NAMALWA (cell line): ENCODE measurements around the gene ABCC4.

ENCODE experiments used
- DNase-seq: peaks from one replicate; pipeline ENCODE4 v3.0.0-alpha.2; 2015; ENCODE audit warnings: low spot score

The ABCC4 gene

DNA sequence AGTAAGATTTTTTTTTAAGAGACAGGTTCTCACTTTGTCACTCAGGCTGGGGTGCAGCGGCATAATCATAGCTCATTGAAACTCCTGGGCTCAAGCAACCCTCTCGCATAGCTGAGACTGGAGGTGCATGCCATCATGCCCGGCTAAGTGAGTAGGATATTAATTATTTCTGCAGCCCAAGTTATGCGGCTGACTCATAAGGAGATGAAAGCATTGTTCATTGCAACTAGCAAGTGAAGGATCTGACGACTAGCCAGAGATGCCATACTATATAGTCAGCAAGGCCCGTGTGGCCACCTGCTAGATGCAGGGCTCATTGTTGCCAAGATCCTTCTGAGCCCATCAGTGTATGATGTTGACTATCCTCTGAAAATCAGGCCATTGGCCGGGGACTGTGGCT, 45.2 kb downstream of the ABCC4 start:
- DNase-seq: no peak

- no peak for DNase-seq
Measured at GRCh38 chr13:95255072-95255732, 46.0 kb downstream of the ABCC4 start.

GRCh38 chr13:95254339-95254738, 46.9 kb downstream of the ABCC4 start:
- no peak for DNase-seq

- no peak for DNase-seq
Measured at GRCh38 chr13:95253033-95253432, 48.2 kb downstream of the ABCC4 start.

DNA sequence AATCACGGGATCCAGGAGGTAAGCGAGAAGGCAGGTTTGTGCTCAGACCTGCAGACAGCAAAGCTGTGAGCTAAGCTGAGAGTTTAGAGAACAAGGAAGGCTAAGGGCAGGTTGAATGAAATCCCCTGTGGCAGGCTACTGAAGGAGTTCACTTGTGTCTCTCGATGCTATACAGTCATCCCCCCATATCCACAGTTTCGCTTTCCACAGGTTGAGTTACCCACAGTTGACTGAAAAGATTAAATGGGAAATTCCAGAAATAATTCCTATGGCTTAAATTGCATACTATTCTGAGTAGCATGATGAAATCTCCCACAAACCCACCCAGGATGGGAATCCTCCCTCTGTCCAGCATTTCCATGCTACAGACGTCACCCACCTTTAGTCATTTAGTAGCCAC, 49.6 kb downstream of the ABCC4 start:
- DNase-seq: no peak

GRCh38 chr13:95250961-95251360, 50.3 kb downstream of the ABCC4 start:
- DNase-seq: no peak

DNA sequence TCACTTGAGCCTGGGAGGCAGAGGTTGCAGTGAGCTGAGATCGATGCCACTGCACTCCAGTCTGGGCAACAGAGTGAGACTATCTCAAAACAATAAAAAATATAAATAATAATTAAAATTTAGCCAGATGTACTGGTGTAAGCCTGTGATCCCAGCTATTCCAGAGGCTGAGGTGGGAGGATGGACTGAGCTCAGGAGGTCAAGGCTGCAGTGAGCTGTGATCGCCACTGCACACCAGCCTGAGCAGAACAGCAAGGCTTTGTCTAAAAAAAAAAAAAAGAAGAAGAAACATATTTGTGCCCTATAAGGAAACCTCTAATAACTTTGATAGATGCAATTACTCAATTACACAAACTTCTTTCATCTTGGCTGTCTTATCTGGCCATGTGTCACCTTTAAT, 52.3 kb downstream of the ABCC4 start:
- DNase-seq: no peak

DNA sequence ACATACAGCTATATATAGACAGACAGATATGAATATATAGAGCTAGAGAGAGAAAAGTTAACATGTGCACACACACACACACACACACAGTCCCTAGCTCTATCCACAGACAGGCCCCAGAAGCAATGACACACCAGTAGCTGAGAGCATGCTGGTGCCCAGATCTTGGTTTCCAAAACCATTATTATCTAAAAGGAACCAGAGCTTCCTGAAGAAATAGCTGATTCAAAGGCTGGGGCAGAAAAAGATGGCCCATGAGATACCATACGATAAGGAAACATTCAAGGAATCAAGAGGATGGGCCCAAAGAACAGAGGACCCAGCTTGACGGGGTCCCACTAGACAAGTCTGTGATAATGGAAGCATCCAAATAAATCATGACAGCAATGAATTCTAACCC, 53.4 kb downstream of the ABCC4 start:
- no peak for DNase-seq

GRCh38 chr13:95247171-95247570, 54.1 kb downstream of the ABCC4 start:
- DNase-seq: no peak

- no peak for DNase-seq
Measured at GRCh38 chr13:95246292-95247082, 54.8 kb downstream of the ABCC4 start.

GRCh38 chr13:95245071-95245470, 56.2 kb downstream of the ABCC4 start:
- no peak for DNase-seq

- no peak for DNase-seq
Measured at GRCh38 chr13:95243207-95243606, 58.0 kb downstream of the ABCC4 start.

DNA sequence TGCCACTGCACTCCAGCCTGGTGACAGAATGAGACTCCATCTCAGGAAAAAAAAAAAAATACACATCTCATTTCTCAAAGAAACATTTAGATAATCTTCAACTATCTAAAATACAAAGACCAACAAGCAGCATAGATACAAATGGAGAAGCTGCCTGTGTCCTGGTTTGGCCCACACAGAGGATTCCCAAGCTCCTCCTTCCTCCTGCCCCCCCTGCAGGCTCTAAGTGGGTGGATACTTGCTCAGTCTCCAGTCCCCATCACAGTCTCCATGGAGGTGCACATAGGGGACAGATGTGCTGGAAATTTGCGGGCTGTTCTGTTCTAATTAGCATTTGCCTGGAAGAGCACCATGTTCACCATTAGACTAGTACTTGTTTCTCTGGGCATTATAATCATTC, 59.9 kb downstream of the ABCC4 start:
- no peak for DNase-seq

GRCh38 chr13:95239283-95239682, 62.0 kb downstream of the ABCC4 start:
- peak; percentile 84 for DNase-seq

DNA sequence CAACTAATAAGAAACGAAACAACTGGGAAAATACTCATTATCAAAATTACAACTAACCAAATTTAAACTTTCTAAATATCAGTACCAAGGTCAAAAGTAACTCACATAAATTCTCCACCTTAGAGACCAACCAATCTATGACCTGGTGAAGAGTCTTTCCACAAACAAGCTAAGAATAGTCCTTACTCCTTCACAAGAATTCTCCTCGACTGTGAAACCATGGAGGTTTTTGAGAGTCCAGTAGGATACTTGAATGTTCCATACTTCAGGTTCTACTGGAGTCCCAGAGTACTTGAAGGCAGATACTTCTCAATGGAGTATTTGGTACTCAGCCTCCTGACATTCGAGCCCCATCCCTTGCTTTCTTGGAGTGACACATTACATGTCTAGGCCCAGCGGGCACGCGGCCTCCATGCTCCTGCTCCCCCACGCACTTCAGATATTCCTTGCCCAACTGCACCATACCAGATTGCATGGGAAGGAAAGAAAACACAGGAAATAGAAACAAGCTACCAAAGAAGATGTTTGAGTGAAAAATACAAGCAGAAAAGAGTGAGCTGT, 63.9 kb downstream of the ABCC4 start:
- no peak for DNase-seq

DNA sequence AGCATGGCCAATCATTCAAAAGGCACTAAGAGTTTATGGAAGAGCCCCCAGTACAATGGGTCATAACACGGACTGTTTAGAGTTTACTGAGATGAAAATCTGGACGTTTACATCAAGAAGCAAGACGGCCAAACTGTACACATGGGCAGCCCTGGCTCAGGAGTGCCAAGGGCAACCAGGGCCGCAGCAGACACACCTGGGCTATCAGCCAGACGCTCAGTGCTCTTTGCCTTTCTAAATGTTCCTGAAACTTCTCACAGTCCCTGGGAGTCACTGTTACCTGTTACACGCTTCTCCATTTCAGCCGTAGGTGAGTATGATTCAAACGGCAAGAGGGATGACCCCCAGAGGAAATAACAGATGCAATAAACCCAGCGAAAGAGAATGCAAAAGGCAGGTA, 64.5 kb downstream of the ABCC4 start:
- DNase-seq: no peak

DNA sequence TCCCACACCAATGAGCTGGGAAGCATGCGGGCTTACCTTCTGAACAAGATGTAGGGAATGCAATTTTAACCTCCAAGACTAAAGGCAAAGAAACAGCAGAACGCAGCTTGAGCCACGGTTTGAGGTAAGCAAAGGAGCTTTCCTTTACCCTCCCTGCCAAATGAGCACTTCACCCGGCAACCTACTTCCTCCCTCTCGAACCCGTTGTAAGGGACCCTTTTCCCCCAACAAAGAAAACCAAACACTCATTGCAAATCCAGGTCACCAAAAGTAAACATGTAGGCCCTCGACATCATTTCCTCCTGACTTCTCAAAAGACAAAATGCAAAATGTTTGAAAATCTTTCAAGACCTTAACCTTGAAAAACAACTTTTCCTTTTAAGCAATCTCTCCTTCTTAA, 65.3 kb downstream of the ABCC4 start:
- DNase-seq: no peak

- DNase-seq: no peak
Measured at GRCh38 chr13:95235199-95235756, 66.0 kb downstream of the ABCC4 start.

GRCh38 chr13:95234242-95234641, 67.0 kb downstream of the ABCC4 start:
- DNase-seq: peak; percentile 53

- no peak for DNase-seq
Measured at GRCh38 chr13:95233026-95233635, 68.1 kb downstream of the ABCC4 start.

DNA sequence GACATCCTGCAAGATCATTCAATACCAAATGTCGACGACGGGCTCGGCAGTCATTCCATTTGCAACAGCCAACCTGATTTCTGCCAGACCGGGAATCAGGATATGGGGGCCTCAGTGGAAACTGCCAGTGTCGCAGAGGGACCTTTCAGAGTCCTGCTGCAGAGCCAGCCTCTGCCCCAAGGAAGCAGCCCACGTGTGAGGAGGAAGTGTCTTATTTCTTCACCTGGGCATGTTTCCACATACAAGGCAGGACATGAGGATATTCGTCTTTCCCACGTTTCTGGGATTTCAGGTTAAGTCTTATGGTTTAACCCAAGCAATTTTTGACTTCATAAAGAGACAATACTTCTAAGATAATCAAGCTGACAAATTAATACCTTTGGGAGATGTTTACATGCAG, 69.9 kb downstream of the ABCC4 start:
- DNase-seq: no peak

DNA sequence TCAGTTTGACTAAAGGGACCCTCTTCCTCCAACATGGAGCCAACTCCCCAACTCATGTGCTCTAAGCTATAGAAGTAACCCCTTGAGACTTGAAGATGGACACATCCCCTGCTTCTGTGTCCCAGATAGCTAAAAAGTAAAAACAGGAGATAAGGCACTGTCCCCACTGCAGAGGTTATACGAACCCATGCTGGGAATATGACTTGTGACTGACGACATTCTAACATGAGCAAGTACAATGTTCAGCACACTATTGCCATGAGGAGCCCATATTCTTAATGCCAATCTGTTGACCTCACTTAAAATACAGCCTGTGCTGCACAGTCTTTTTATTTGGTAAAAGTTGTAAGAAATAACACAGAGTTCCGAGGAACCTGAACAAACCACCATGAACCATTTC, 71.4 kb downstream of the ABCC4 start:
- DNase-seq: no peak

DNA sequence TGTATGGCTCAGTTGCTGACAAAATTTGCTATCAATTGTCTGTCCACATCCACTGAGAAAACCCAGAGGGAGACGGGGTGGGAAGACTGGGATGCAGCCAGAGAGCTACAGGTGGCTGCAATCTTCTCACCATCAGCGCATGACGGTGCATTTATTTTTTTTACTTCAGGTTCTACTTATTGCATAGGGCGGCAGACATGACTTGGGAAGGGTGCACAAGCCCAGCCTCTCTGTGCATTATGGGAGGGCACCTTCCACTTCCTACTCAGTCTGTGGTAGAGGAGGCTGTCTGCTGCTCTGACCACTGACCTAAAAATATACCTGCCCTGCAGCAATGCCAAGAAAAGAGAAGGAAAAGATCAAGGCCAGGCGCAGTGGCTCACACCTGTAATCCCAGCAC, 73.1 kb downstream of the ABCC4 start:
- no peak for DNase-seq
